ENCODE results near the gene OPN4.

DNA sequence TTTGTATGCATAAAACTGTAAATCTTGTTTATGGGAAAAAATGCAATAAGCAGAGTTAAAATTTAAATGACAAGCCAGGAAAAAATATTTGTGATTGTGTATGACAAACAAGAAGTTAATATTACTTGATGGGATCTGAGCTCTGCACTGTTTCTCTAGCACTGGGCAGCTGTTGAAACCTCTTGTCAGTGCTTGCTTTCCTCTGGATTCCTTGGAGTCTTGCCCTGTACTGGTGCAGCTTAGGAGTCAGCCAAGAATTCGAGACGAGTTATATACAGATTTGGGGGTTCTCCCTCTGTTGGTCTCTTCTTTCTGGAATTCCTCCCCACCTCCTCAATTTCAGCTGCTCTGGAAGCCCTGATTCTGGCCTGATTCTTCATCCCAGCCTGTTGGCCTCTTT lies 24.3 kb upstream of the OPN4 start:
- TF ChIP-seq, protein P1, sequence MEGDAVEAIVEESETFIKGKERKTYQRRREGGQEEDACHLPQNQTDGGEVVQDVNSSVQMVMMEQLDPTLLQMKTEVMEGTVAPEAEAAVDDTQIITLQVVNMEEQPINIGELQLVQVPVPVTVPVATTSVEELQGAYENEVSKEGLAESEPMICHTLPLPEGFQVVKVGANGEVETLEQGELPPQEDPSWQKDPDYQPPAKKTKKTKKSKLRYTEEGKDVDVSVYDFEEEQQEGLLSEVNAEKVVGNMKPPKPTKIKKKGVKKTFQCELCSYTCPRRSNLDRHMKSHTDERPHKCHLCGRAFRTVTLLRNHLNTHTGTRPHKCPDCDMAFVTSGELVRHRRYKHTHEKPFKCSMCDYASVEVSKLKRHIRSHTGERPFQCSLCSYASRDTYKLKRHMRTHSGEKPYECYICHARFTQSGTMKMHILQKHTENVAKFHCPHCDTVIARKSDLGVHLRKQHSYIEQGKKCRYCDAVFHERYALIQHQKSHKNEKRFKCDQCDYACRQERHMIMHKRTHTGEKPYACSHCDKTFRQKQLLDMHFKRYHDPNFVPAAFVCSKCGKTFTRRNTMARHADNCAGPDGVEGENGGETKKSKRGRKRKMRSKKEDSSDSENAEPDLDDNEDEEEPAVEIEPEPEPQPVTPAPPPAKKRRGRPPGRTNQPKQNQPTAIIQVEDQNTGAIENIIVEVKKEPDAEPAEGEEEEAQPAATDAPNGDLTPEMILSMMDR (conservative IDR thresholded peaks at IDR 0.05 in 1 of 2, IDR thresholded peaks at IDR 0.05 in 1 of 2; ENCODE audit: extremely low read depth in 1 of 2, insufficient read depth in 1 of 2, low read depth in 1 of 2, low read length in 2 of 2) = no peak
- TF ChIP-seq EZH2 (IDR thresholded peaks at IDR 0.05; ENCODE audit: borderline replicate concordance, low read length) = no peak
